ENCODE data around the gene ZP2.

GRCh38 chr16:21194771-21195301 is 16.5 kb downstream of the ZP2 start:
- TF ChIP-seq VEZF1 (CRISPR knock-in tag; IDR thresholded peaks at IDR 0.05) = no peak
- TF ChIP-seq CBFB (CRISPR knock-in tag; IDR thresholded peaks at IDR 0.05) = no peak
- no peak for TF ChIP-seq CEBPB (tag; IDR thresholded peaks at IDR 0.05)
- no peak for TF ChIP-seq SIRT6 (IDR thresholded peaks at IDR 0.05; ENCODE audit: low read depth, low read length)
- TF ChIP-seq CTCF (IDR thresholded peaks at IDR 0.05 in 2 of 3, conservative IDR thresholded peaks at IDR 0.05 in 1 of 3; ENCODE audit: insufficient read depth in 2 of 3, low read depth in 1 of 3, low read length in 3 of 3) = no peak
- TF ChIP-seq ZNF217 (CRISPR knock-in tag; IDR thresholded peaks at IDR 0.05) = no peak
